Measurements from ENCODE around the gene CMTM8.

GRCh38 chr3:32372213-32372490 is 133.7 kb downstream of the CMTM8 start:
- no peak for TF ChIP-seq ZC3H10 (CRISPR knock-in tag; IDR thresholded peaks at IDR 0.05)
- no peak for TF ChIP-seq CREB5 (CRISPR knock-in tag; IDR thresholded peaks at IDR 0.05; ENCODE audit: low read depth)
- TF ChIP-seq ISL1 (CRISPR knock-in tag; IDR thresholded peaks at IDR 0.05) = no peak
- TF ChIP-seq, protein P1, sequence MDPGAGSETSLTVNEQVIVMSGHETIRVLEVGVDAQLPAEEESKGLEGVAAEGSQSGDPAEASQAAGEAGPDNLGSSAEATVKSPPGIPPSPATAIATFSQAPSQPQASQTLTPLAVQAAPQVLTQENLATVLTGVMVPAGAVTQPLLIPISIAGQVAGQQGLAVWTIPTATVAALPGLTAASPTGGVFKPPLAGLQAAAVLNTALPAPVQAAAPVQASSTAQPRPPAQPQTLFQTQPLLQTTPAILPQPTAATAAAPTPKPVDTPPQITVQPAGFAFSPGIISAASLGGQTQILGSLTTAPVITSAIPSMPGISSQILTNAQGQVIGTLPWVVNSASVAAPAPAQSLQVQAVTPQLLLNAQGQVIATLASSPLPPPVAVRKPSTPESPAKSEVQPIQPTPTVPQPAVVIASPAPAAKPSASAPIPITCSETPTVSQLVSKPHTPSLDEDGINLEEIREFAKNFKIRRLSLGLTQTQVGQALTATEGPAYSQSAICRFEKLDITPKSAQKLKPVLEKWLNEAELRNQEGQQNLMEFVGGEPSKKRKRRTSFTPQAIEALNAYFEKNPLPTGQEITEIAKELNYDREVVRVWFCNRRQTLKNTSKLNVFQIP (CRISPR knock-in tag; IDR thresholded peaks at IDR 0.05; ENCODE audit: borderline replicate concordance, low read depth) = no peak
- TF ChIP-seq ARNTL (CRISPR knock-in tag; IDR thresholded peaks at IDR 0.05; ENCODE audit: borderline replicate concordance, low read depth) = no peak

Data from SK-N-SH treated with all-trans-retinoic acid at 6 μM for 48 hours (cell line).